KOPT-K1 (cell line): ENCODE measurements around the gene KCMF1.
"Not testable (repeated sequence)": the region's sequence is repeated elsewhere in the genome, so short reads cannot be mapped to it uniquely, and the experiment has no call there.

Experiments used
- H3K27ac ChIP-seq: fragments of 200-600 bp; sonication (generic); 2 replicates; pipeline ENCODE4 v1.5.1; 2016; ENCODE audit warnings: antibody characterized with exemption, mild to moderate bottlenecking, low read depth, low read length; ENCODE audit not compliant: poor library complexity, severe bottlenecking
- H3K36me3 ChIP-seq: fragments of 200-600 bp; sonication (generic); 2 replicates; pipeline ENCODE4 v1.5.1; 2017; ENCODE audit warnings: antibody characterized with exemption, mild to moderate bottlenecking, low read length, moderate library complexity; ENCODE audit not compliant: insufficient read depth
- H3K9me3 ChIP-seq: fragments of 200-600 bp; sonication (generic); 2 replicates; pipeline ENCODE4 v1.5.1; 2017; ENCODE audit warnings: antibody characterized with exemption, low read length, mild to moderate bottlenecking; ENCODE audit not compliant: insufficient read depth, poor library complexity, severe bottlenecking

Gene KCMF1

DNA sequence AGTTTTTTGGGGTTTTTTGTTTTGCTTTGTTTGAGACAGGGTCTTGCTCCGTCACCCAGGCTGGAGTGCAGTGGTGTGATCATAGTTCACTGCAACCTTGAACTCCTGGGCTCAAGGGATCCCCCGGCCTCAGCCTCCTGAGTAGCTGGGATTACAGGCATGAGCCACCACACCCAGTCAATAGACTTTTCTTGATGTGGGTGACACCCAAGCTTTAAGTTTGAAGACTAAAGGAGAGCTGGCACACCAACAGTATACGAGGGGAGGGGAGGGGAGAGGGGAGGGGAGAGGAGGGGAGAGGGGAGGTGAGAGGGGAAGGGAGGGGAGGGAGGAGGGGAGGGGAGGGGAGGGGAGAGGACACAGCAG, 25.1 kb upstream of the KCMF1 start:
- H3K27ac ChIP-seq, H3K36me3 ChIP-seq, H3K9me3 ChIP-seq: not testable (repeated sequence)

GRCh38 chr2:84946204-84947009, 24.6 kb upstream of the KCMF1 start:
- no peak overlapping the region for H3K27ac ChIP-seq
- no peaks in the 10 kb centered on the region for H3K9me3 ChIP-seq
- H3K36me3 ChIP-seq = no peaks in the 10 kb centered on the region

DNA sequence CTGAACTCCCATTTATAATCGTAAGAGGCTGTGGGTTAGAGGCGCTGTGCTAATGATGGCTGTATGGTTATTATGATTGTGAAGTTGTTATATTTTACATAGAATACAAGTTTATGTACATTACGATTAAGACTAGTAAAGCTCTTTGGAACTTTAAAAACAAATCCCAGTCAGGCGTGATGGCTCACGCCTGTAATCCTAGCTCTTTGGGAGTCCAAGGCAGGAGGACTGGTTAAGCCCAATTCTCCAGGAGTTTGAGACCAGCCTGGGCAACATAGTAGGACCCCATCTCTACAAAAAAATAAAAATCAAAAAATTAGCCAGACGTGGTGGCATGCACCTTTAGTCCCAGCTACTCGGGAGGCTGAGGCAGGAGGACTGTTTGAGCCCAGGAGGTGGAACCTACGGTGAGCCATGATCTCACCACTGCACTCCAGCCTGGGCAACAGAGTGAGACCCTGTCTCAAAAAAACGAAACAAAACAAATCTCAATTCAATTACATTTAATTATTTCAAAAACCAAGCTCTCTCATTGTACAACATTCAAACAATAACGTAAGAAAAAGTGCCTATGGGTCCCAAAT, 23.9 kb upstream of the KCMF1 start:
- Histone ChIP-seq H3K9me3 (no peaks in the 10 kb centered on the region), H3K27ac (no peak overlapping the region), H3K36me3 (no peaks in the 10 kb centered on the region)

DNA sequence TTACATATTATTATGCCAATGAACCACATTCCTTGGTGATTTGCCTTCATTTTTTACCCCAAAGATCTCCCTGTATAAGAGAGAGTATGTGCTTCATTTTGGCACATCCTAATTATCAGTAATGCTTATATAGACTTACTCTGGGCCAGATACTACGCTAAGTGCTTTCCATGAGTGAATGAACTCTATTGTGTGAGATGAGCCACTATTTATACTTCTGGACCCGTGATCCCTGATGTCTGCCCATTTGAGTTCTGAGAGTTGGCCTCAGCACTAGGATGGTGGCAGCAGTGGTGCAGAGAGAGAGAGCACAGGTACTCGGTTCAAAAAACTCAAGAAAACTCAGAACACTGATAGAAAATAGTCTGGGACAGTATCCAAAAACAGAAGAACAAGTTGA, 17.4 kb upstream of the KCMF1 start:
- Histone ChIP-seq H3K27ac (no peak overlapping the region), H3K9me3 (no peaks in the 10 kb centered on the region), H3K36me3 (no peaks in the 10 kb centered on the region)

DNA sequence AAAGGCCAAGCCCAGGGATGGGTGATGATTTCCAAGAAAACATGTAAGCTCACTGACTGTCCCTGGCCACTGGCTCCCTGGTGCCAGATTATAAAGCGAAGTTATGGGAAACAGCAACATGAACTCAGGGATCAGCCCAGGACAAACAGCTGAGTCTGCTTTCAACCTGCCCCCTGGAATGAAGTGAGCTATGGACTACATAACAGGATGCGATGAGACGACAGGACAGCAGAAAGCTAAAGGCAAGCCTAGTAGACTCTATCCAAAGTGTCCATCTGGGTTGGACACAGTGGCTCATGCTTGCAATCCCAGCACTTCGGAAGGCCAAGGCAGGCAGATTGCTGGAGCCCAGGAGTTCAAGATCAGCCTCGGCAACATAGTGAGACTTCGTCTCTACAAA, 16.6 kb upstream of the KCMF1 start:
- Histone ChIP-seq H3K9me3 (no peaks in the 10 kb centered on the region), H3K27ac (no peak overlapping the region)

GRCh38 chr2:84956334-84957297, 14.3 kb upstream of the KCMF1 start:
- no peaks in the 10 kb centered on the region for H3K9me3 ChIP-seq
- no peak overlapping the region for H3K27ac ChIP-seq
- H3K36me3 ChIP-seq = peaks cover 10% of the 10 kb centered on the region

More for the DNA sequence above, 16.6 kb upstream of the KCMF1 start:
- H3K36me3 ChIP-seq = no peaks in the 10 kb centered on the region

GRCh38 chr2:84957771-84958134, 13.2 kb upstream of the KCMF1 start:
- Histone ChIP-seq H3K36me3 (peaks cover 21% of the 10 kb centered on the region), H3K9me3 (no peaks in the 10 kb centered on the region), H3K27ac (no peak overlapping the region)

DNA sequence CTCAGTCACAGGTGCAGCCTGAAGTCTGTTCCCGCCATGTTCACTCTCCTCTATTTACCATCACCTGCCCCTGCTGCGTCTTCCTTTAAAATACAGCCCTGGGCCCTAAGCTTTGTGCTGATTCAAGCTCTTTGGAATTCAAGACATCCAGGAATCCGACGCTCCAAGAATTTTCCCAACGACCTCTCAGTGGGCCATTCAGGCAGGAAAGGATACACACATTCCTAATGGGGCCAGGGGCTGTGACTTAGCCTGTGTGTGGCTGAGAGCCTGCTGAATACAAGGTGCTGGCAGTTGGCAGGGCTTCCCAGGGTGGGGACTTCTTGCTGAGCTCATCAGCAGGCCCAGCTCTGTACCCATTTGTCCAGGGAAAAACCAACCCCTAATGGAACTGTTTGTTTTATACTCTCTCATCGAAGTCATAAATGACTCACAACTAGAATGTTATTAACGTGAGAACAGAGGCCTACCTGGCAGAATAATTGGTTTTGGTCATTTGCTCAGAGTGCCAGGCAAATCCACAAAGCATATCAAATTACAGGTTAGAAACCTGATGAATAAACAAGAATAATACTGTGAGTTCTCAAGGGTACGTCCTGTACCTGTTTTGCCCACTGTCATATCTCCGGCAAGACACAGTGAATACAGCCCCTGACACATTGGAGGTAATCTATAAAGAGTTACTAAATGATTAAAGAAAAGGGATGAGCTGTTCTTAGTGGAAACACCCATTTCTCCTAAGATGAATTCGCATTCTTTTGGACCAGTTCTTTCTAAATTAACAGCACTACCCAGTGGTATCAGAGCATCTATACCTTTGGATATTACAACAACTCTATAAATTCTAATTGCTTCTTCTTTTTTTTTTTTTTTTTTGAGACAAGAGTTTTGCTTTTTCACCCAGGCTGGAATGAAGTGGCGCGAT, 12.6 kb upstream of the KCMF1 start:
- Histone ChIP-seq H3K27ac (no peak overlapping the region), H3K9me3 (no peaks in the 10 kb centered on the region)

DNA sequence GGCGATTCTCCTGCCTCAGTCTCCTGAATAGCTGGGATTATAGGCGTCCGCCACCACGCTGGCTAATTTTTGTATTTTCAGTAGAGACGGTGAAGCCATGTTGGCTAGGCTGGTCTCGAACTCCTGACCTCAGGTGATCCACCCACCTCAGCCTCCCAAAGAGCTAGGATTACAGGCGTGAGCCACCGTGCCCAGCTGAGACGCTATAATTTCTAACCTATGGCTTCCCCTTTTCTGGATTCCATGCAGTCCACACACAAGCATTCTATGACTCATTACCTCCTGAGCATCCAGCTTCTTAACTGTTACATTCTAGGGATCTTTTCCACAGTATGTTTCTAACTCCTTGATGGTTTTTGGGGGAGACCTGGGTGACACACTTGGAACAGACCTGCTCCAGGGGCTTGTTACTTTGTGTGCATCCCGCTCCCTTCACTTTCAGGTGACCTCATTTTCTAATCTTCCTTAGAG, 11.8 kb upstream of the KCMF1 start:
- no peaks in the 10 kb centered on the region for H3K9me3 ChIP-seq
- no peak overlapping the region for H3K27ac ChIP-seq
- H3K36me3 ChIP-seq = peaks cover 35% of the 10 kb centered on the region

More for the DNA sequence above, 12.6 kb upstream of the KCMF1 start:
- peaks cover 28% of the 10 kb centered on the region for H3K36me3 ChIP-seq

- Histone ChIP-seq H3K27ac (no peak overlapping the region), H3K9me3 (no peaks in the 10 kb centered on the region), H3K36me3 (peaks cover 42% of the 10 kb centered on the region)
These were observed 11.1 kb upstream of the KCMF1 start for GRCh38 chr2:84959566-84960506.

DNA sequence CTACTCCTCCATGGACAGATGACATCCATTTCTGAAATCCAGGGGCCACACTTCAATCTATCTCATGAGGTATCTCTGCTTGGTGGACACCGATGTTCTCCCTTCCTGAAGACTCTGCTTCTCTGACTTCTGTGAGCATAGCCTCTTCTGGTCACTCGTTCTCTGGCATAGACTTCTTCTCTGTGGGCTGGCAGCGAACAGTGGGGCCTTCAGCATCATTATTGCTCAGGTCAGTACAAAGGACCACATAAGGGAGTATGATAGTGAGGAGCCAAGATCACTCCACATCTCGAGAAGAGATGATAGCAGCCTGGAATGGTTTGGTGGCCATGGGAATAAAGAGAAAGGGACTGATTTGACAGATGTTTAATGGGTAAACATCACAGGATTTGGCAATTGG, 8.0 kb upstream of the KCMF1 start:
- Histone ChIP-seq H3K36me3 (peaks cover 63% of the 10 kb centered on the region), H3K9me3 (no peaks in the 10 kb centered on the region), H3K27ac (no peak overlapping the region)

GRCh38 chr2:84963323-84963691, 7.7 kb upstream of the KCMF1 start:
- Histone ChIP-seq H3K36me3 (peaks cover 63% of the 10 kb centered on the region), H3K27ac (no peak overlapping the region), H3K9me3 (no peaks in the 10 kb centered on the region)

DNA sequence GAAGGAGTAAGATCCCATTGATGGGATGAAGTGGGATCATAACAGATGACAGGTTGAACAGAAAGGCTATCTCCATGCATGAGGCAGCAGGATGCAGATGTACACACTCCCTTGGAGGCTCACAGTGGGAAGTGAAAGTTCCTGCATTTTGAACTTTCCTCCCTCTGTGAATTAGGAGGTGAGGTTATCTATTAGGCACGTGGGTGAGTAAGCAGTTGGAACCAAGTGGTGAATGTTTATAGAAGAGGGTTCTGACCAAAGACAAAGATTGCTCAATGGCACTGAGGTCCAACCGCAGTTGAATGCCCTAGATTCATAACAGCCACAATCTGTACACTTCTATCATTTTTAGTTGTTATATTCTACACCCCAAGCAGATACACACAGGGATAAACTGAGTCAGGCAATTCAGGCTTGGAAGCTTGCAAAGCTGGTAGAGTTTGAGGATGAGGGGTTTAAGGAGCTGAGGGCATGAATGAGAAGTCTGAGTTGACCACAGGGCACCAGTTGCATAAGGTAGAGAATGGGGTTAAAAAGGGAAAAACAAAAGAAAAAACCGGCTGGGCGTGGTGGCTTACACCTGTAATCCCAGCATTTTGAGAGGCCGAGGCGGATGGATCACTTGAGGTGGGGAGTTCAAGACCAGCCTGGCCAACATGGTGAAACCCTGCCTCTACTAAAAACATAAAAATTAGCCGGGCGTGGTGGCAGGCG, 7.1 kb upstream of the KCMF1 start:
- Histone ChIP-seq H3K36me3 (peaks cover 63% of the 10 kb centered on the region), H3K9me3 (no peaks in the 10 kb centered on the region), H3K27ac (no peak overlapping the region)
